Neural cell (in vitro differentiated cells): ENCODE measurements around the gene SIRPG. TPM values are rescaled to one million over a fixed set of nuclear protein-coding genes. Genes with fewer than 3 reads are reported as not detected.
"Not testable (repeated sequence)": the region's sequence is repeated elsewhere in the genome, so short reads cannot be mapped to it uniquely, and the experiment has no call there.

Experiments
- H2AFZ ChIP-seq: fragments of 200-600, 300-800 bp; sonication (generic), shearing (Covaris generic); 2 replicates; pipeline ENCODE4 v1.6.0; 2014; ENCODE audit warnings: low read depth, mild to moderate bottlenecking, antibody characterized with exemption, low read length, moderate library complexity
- H3F3A ChIP-seq: fragments of 200-600 bp; shearing (Covaris generic); 2 replicates; pipeline ENCODE4 v1.6.1; 2016; ENCODE audit warnings: mild to moderate bottlenecking, moderate library complexity, mixed read lengths, antibody characterized with exemption, low read length; ENCODE audit not compliant: insufficient read depth, poor library complexity, severe bottlenecking
- H3K27ac ChIP-seq: fragments of 200-600, 300-800 bp; sonication (generic), shearing (Covaris generic); 2 replicates; pipeline ENCODE4 v1.5.1; 2014; ENCODE audit warnings: mild to moderate bottlenecking, low read length, moderate library complexity
- H3K27me3 ChIP-seq: fragments of 300-800, 200-600 bp; sonication (generic), shearing (Covaris generic); 2 replicates; pipeline ENCODE4 v1.6.0; 2014; ENCODE audit warnings: mild to moderate bottlenecking, low read depth, low read length, moderate library complexity; ENCODE audit not compliant: insufficient read depth
- H3K36me3 ChIP-seq: fragments of 300-800, 200-600 bp; sonication (generic), shearing (Covaris generic); 2 replicates; pipeline ENCODE4 v1.5.1; 2014; ENCODE audit warnings: mild to moderate bottlenecking, antibody characterized with exemption, low read length, moderate library complexity; ENCODE audit not compliant: insufficient read depth
- H3K4me2 ChIP-seq: fragments of 300-800, 200-600 bp; sonication (generic), shearing (Covaris generic); 2 replicates; pipeline ENCODE4 v1.6.0; 2014; ENCODE audit warnings: mild to moderate bottlenecking, low read length
- H3K4me3 ChIP-seq: fragments of 300-800, 200-600 bp; sonication (generic), shearing (Covaris generic); 2 replicates; pipeline ENCODE4 v1.5.1; 2014; ENCODE audit warnings: mild to moderate bottlenecking, low read length, moderate library complexity
- H3K79me2 ChIP-seq: fragments of 200-600 bp; shearing (Covaris generic); replicated peaks from 2 replicates; pipeline ENCODE4 v1.6.0; 2014; ENCODE audit warnings: mild to moderate bottlenecking, low read length, moderate library complexity; ENCODE audit not compliant: insufficient read depth
- H3K9ac ChIP-seq: fragments of 300-800, 200-600 bp; sonication (generic), shearing (Covaris generic); 2 replicates; pipeline ENCODE4 v1.6.1; 2016; ENCODE audit warnings: mild to moderate bottlenecking, low read length, mixed read lengths
- H3K9me2 ChIP-seq: fragments of 200-600 bp; shearing (Covaris generic); 2 replicates; pipeline ENCODE4 v1.6.1; 2016; ENCODE audit warnings: mild to moderate bottlenecking, low read length, mixed read lengths; ENCODE audit not compliant: insufficient read depth
- H3K9me3 ChIP-seq: fragments of 200-600, 300-800 bp; sonication (generic), shearing (Covaris generic); 2 replicates; pipeline ENCODE4 v1.6.1; 2016; ENCODE audit warnings: mild to moderate bottlenecking, mixed run types, low read length, moderate library complexity, mixed read lengths
- H4K20me1 ChIP-seq: fragments of 200-600 bp; shearing (Covaris generic); 2 replicates; pipeline ENCODE4 v1.6.1; 2016; ENCODE audit warnings: mild to moderate bottlenecking, mixed run types; ENCODE audit not compliant: insufficient read depth
- EP300 ChIP-seq: fragments of 450-650 bp; conservative IDR thresholded peaks from 2 replicates; pipeline ENCODE4 v1.6.1; 2014; ENCODE audit warnings: antibody characterized with exemption, mild to moderate bottlenecking, moderate library complexity; ENCODE audit not compliant: poor library complexity, severe bottlenecking
- EZH2 ChIP-seq: fragments of 200-600, 300-800 bp; shearing (Covaris generic), sonication (generic); IDR thresholded peaks from 2 replicates; pipeline ENCODE4 v1.6.1; 2014; ENCODE audit warnings: antibody characterized with exemption, low read length, borderline replicate concordance, mild to moderate bottlenecking; ENCODE audit not compliant: insufficient read depth, poor library complexity, severe bottlenecking
- MXI1 ChIP-seq: fragments of 450-650 bp; conservative IDR thresholded peaks from 2 replicates; pipeline ENCODE4 v1.6.1; 2014; ENCODE audit warnings: antibody characterized with exemption, mild to moderate bottlenecking; ENCODE audit not compliant: poor library complexity, severe bottlenecking
- POLR2AphosphoS5 ChIP-seq: IDR thresholded peaks from 2 replicates; pipeline ENCODE4 v1.6.1; 2012
- RAD21 ChIP-seq: fragments of 450-650 bp; conservative IDR thresholded peaks from 2 replicates; pipeline ENCODE4 v1.6.1; 2014; ENCODE audit warnings: antibody characterized with exemption, mild to moderate bottlenecking, moderate library complexity
- SMC3 ChIP-seq: fragments of 450-650 bp; conservative IDR thresholded peaks from 2 replicates; pipeline ENCODE4 v1.6.1; 2014; ENCODE audit warnings: antibody characterized with exemption, mild to moderate bottlenecking, moderate library complexity; ENCODE audit not compliant: poor library complexity
- TAF1 ChIP-seq: IDR thresholded peaks from 2 replicates; pipeline ENCODE4 v1.6.1; 2012; ENCODE audit warnings: low read depth
- polyA minus RNA-seq: library from RNA; depleted of rRNA, polyadenylated mRNA; stranded (reverse); fragments of >200 nt; gene quantifications from 2 replicates; pipeline ENCODE4 v1.2.3, GENCODE V29; 2014
- polyA plus RNA-seq: library from polyadenylated mRNA; depleted of rRNA; stranded (reverse); fragments of >200 nt; gene quantifications from 2 replicates; pipeline ENCODE4 v1.2.3, GENCODE V29; 2014
- TF ChIP-seq, protein P1 (sequence below): fragments of 450-650 bp; IDR thresholded peaks from 2 replicates; pipeline ENCODE4 v1.5.1; 2014; ENCODE audit warnings: antibody characterized with exemption, mild to moderate bottlenecking, moderate library complexity; ENCODE audit not compliant: poor library complexity, severe bottlenecking
- TF ChIP-seq, protein P2 (sequence below): IDR thresholded peaks from 2 replicates; pipeline ENCODE4 v1.6.1; 2012; ENCODE audit warnings: borderline replicate concordance

The SIRPG gene
- polyA plus RNA-seq, result not detected in 2 replicates
- polyA minus RNA-seq, result not detected in 2 replicates

DNA sequence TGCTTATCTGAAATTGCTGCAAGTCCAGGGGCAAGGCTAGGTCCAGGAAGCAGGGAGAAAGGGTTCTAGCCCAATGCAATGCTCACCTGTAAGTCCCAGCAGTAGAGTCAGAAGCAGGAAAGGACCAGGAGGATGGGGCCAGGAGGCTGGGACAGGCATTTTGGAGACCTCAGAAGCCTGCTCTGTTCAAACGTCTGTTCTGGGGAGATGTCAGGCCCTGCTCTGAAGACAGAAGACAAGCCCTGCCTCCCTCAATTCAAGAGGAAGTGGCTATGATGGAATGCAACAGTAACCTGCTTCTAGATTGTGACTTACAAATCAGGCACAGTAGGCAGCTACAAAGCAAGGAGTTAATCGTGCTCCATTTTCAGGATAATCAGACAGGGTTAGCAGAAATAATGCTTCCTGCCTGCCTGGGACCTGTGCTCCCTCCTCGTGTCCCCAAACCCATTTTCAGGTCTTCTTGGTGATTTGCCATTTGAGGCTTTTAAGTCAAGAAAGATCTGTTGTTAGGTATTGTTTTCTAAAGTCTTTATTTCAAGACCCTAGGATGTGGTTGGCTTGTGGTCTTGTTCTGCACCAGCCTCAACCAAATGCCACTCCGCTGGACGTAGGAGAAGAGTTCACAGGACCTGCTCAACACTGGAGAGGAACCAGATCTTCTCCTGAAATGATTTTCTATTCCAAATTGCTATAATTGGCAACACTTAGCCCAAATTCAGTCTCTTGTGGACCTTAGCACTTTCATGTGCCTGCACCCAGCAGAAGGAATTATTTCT is at the start of gene SIRPG:
TSS of gene SIRPG (minus strand) at position 224 of the 779 bp plus-strand sequence. CDS start at position 159, 65 bp downstream.
- no peak within 1 kb of the TSS for H2AFZ ChIP-seq
- H3F3A ChIP-seq, result no peaks in the 10 kb centered on the region
- H3K36me3 ChIP-seq, result no peaks in the 10 kb centered on the region
- TF ChIP-seq, protein P1, sequence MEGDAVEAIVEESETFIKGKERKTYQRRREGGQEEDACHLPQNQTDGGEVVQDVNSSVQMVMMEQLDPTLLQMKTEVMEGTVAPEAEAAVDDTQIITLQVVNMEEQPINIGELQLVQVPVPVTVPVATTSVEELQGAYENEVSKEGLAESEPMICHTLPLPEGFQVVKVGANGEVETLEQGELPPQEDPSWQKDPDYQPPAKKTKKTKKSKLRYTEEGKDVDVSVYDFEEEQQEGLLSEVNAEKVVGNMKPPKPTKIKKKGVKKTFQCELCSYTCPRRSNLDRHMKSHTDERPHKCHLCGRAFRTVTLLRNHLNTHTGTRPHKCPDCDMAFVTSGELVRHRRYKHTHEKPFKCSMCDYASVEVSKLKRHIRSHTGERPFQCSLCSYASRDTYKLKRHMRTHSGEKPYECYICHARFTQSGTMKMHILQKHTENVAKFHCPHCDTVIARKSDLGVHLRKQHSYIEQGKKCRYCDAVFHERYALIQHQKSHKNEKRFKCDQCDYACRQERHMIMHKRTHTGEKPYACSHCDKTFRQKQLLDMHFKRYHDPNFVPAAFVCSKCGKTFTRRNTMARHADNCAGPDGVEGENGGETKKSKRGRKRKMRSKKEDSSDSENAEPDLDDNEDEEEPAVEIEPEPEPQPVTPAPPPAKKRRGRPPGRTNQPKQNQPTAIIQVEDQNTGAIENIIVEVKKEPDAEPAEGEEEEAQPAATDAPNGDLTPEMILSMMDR, result no peak
- TF ChIP-seq TAF1, result no peak
- no peak for TF ChIP-seq POLR2AphosphoS5
- no peak within 1 kb of the TSS for H3K27ac ChIP-seq
- H3K9me2 ChIP-seq, result no peaks in the 10 kb centered on the region
- H3K27me3 ChIP-seq, result no peaks in the 10 kb centered on the region
- no peaks in the 10 kb centered on the region for H3K9me3 ChIP-seq
- no peak within 1 kb of the TSS for H3K9ac ChIP-seq
- H4K20me1 ChIP-seq, result no peaks in the 10 kb centered on the region
- no peaks in the 10 kb centered on the region for H3K79me2 ChIP-seq
- no peak within 1 kb of the TSS for H3K4me2 ChIP-seq
- H3K4me3 ChIP-seq, result no peak within 1 kb of the TSS

DNA sequence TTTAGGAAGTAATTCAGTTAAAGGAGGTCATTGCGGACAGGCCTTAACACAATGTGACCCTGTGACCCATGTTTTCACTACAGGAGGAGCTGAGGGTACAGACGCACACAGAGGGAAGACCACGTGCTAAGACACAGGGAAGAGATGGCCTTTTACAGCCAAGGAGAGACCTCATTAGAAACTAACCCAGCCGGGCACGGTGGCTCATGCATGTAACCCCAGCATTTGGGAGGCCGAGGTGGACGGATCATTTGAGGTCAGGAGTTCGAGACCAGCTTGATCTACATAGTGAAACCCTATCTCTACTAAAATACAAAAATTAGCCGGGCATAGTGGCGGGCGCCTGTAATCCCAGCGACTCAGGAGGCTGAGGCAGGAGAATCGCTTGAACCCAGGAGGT is 49.3 kb upstream of the SIRPG start:
- not testable (repeated sequence) for H3K27ac ChIP-seq, H3K27me3 ChIP-seq, H3F3A ChIP-seq, H3K4me2 ChIP-seq, H3K9ac ChIP-seq, H3K79me2 ChIP-seq, H4K20me1 ChIP-seq, H3K9me2 ChIP-seq, H3K9me3 ChIP-seq, H3K36me3 ChIP-seq, H3K4me3 ChIP-seq, H2AFZ ChIP-seq

DNA sequence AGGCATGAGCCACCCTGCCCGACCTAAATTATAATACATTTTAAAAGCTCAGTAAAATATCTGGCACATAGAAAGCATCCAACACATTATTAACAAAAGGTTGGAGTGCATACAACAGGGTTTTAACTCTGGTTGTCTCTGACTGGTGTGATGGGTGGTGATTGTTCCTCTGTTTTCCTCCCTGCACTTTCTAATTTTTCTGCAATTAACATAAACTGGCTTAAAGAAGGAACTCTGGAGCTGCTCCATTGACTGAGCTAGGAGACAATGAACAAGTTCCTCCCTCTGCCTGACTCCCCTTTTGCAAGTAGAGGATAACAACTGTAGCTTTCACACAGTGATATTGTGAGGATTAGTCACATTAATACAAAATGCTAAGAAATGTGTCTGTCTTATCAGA is 48.5 kb upstream of the SIRPG start:
- H3K27me3 ChIP-seq, result no peaks in the 10 kb centered on the region
- H3K9me3 ChIP-seq, result peaks cover 2% of the 10 kb centered on the region
- H3K79me2 ChIP-seq, result no peaks in the 10 kb centered on the region
- no peaks in the 10 kb centered on the region for H4K20me1 ChIP-seq
- TF ChIP-seq EZH2 (no peak), EP300 (no peak), MXI1 (no peak), TAF1 (no peak), RAD21 (no peak), POLR2AphosphoS5 (no peak), SMC3 (no peak)
- TF ChIP-seq, protein P1, result no peak
- TF ChIP-seq, protein P2, sequence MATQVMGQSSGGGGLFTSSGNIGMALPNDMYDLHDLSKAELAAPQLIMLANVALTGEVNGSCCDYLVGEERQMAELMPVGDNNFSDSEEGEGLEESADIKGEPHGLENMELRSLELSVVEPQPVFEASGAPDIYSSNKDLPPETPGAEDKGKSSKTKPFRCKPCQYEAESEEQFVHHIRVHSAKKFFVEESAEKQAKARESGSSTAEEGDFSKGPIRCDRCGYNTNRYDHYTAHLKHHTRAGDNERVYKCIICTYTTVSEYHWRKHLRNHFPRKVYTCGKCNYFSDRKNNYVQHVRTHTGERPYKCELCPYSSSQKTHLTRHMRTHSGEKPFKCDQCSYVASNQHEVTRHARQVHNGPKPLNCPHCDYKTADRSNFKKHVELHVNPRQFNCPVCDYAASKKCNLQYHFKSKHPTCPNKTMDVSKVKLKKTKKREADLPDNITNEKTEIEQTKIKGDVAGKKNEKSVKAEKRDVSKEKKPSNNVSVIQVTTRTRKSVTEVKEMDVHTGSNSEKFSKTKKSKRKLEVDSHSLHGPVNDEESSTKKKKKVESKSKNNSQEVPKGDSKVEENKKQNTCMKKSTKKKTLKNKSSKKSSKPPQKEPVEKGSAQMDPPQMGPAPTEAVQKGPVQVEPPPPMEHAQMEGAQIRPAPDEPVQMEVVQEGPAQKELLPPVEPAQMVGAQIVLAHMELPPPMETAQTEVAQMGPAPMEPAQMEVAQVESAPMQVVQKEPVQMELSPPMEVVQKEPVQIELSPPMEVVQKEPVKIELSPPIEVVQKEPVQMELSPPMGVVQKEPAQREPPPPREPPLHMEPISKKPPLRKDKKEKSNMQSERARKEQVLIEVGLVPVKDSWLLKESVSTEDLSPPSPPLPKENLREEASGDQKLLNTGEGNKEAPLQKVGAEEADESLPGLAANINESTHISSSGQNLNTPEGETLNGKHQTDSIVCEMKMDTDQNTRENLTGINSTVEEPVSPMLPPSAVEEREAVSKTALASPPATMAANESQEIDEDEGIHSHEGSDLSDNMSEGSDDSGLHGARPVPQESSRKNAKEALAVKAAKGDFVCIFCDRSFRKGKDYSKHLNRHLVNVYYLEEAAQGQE, result no peak
- H3K4me2 ChIP-seq, result no peak overlapping the region
- no peaks in the 10 kb centered on the region for H3K9me2 ChIP-seq
- no peak overlapping the region for H3K9ac ChIP-seq
- no peak overlapping the region for H3K27ac ChIP-seq
- H2AFZ ChIP-seq, result no peak overlapping the region
- H3K36me3 ChIP-seq, result no peaks in the 10 kb centered on the region
- no peak overlapping the region for H3K4me3 ChIP-seq
- H3F3A ChIP-seq, result no peaks in the 10 kb centered on the region
